Right forelimb (tissue), 1 donor: ENCODE data around the gene NBEA.
"Not testable (repeated sequence)": the region's sequence is repeated elsewhere in the genome, so short reads cannot be mapped to it uniquely, and the experiment has no call there.

Experiments
- DNase-seq: peaks from one replicate; pipeline ENCODE4 v3.0.0-alpha.2; 2018

Gene NBEA

DNA sequence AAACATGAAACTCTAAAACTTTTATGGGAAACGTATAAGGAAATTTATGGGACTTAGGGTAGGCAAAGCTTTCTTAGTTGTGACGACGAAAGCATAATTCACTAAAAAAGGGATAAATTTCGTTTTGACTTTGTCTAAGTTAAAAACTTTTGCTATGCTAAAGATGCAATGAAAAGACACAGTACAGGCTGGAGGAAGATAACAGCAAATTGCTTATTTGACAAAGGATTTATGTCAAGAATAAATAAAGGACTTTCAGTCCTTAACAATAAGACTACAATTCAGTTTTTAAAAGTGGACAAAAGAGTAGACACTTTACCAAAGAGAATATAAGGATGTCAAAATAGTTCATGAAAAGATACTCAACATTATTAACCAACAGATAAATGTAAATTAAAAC lies 150.2 kb downstream of the NBEA start:
- DNase-seq: no peak

DNA sequence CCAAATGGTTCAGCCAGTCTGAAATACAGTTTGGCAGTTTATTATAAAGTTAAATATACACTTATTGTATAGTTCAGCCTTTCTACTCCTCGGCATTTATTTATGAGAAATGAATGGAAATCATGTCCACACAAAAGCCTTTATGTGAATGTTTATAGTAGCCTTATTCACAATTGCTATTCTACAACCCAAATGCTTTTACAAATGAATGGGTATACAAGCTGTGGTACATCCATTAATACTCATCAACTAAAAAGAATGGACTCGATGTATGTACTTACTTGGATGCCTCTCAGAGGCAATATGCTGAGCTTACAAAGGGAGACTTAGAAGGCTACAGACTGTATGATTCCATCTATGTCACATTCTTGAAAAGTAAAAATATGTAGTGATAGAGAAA lies 150.7 kb downstream of the NBEA start:
- no peak for DNase-seq

DNA sequence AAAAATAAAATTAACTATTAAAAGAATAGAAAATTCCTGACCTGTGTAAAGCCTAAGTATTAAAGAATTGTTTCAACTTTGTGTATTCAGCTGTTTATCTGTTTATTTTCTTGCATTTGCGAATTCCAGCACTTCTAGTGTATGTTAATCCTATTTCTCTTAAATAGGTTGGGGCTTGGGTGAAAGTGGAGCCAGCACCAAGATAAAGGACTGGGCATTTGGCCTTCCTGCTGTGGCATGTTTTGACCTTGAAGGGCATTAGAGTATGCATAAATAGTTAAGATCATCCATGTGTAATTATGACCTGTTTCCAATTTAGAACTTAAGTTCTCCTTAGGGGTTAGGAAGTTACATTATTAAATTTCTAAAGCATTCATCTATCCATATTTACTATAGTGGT lies 151.3 kb downstream of the NBEA start:
- DNase-seq: no peak

DNA sequence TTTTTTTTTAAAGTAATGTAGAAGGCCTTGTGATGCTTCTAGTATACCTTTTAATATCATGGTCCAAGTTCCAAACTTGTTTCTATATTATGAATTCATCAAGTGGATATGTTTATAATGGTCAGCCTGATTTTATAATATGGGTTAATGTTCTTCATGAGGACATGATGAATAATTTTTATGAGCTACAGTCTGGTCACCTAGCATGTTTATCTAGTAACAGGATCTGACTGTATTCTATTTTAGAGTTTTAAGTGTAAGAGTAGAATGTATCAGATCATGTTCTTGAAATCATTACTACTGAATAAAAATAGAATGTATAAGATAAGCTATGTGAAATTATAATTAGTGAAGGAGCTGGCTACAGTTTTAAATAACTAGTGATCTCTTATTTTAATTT lies 164.7 kb downstream of the NBEA start:
- not testable (repeated sequence) for DNase-seq

DNA sequence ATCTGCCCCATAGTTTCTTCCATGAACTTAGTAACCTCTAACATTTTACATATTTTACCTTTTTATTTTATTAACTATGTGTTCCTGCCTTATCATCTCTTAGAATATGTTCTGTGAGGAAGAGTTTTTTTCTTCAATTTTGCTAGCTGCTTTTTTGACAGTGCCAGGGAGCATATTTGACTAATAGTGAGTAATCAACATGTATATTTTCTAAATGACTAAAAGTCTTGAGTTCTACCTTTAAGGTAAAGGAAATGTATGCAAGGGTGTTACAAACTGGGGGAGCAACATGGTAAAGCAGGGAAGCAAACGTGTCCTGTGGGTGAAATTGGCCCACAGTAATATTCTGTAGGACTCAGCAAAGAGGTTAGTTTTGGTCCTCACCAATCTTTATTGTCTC lies 165.5 kb downstream of the NBEA start:
- DNase-seq: no peak

DNA sequence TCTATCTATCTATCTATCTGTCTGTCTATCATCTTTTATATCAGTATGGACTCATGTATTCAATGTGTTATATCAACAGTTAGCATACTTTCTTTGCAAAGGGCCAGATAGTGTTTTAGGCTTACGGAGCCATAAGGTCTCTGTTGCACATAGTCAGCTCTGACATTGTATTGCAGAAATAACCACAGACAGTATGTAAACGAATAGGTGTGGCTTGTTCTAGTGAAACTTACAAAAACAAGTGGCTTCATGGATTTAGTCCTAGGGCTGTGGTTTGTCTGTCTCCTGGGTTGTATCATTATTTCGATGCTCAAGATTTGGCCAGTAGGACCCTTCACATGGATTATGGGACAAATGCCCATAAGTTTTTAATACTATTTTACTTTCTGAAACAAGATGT lies 171.5 kb downstream of the NBEA start:
- DNase-seq: not testable (repeated sequence)

DNA sequence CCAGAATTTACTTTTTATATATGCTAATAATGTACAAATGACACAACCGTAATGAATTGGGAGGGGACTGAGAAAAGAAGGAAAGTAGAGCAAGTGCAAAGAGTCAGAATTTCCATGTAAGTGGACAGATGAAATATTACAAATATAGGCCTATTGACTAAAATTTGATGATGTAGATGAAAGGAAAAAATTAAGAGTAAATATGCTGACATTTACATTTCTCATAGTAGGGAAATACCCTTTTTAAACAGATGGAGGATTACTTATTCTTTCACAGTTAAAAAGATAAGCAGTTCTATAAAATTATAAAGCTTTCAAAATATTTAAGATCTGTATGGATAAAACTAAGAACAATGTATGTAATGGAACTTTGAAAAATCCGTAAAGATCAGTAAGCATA lies 185.4 kb downstream of the NBEA start:
- DNase-seq: no peak

DNA sequence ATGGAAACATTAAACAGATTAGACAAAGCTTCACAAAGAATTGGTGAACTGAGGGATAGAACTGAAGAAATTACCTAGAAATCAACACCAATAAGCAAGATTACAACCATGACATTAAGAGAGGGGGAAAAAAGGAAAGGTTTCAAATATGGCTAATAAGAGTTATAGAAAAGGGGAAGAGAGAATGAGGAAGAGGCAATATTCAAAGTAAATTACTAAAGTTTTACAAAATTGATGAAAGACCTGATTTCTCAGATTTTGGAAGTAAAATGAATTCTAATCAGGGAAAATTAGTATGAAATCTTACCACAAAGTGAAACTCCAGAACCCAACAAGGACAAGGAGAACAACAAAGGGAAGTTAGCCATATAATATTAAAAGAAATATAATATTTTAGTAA lies 187.4 kb downstream of the NBEA start:
- no peak for DNase-seq

DNA sequence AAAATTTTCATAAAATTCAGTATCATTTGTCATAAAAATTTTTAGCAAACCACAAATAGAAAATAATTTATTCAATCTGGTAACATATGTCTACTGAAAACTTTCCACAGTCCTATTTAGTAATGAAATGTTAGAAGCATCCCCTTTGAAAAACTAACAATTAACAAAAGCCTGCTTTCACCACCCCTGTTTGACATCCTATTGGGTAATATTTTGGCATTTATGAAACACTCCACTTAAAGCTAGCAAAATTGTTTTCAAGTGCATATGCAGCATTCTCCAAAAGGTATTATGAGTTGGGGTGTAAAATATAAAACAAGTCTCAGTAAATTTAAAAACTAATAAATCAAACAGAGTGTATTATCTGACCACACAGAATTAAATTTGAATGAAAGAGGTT lies 189.4 kb downstream of the NBEA start:
- DNase-seq: no peak

DNA sequence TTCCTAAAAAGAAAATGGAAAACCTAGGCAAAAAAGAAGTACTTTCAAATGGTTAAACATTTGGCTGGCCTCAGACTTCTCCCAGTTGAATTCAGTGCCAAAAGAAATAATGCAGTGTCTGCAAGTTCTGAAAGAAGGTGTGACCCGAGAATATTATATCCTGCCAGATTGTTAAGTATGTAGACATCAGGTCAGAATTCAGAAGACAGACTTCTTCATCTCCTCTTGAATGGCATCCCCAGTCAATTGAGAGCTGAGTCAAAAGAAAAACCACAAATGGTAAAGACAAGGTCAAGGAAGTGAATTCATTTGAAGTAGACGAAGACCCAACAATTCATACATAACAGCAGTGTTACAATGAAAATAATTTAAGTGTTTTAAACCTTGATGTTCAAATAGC lies 194.5 kb downstream of the NBEA start:
- no peak for DNase-seq

DNA sequence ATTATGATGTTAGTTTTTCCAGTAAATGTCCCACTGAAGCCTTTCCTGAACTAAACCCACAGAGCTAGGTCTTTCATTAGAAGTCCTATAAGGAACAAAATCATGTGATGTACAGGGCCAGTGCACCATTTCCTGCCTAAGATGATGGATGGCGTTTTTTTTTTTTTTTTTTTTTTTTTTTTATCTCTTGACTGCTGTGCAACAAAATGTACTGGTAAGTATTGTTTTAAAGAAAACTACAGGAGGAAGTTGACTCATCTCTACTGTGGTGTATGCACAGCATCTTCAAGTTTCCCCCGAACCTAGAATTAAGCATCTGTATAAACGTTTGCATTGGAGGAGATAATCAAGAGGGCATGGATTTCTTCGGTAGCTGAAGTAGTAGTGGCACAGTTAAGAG lies 197.5 kb downstream of the NBEA start:
- DNase-seq: no peak

DNA sequence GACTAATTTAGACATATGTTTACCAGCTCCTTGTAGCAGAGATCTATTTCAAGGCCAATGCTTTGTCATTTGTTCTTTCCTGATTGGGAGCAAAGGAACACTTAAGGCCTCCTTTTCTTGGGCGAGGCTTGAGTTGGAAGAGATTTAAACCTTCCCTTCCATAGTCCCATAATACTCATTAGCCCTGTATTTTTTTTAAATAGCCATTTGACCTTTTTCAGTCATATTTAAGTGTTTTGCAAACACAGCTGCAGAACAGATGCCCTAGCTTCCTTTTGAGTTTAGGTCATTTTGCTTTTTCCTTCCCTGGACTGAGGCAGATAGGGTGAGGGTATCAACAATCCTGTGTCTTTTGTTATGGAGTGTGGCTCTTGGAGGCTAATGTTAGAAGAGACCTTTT lies 198.3 kb downstream of the NBEA start:
- DNase-seq: no peak

DNA sequence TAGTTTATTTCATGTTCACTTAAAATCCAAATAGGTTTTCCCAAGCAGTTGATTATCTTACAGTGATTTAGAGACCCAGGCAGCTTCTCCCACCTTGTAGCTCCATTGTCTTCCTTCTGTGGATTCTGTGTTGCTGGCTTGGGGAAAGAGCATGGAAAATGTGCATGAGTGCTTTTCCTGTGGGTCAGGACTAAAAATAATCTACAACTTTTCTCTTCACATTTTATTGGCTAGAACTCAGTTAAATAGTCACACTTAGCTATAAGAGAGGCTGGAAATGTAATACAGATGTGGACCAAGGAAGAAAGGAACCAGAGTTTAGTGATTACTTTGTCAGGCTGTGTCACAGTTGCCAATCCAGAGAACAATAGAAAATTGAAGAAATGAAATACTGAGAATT lies 198.8 kb downstream of the NBEA start:
- DNase-seq: no peak

DNA sequence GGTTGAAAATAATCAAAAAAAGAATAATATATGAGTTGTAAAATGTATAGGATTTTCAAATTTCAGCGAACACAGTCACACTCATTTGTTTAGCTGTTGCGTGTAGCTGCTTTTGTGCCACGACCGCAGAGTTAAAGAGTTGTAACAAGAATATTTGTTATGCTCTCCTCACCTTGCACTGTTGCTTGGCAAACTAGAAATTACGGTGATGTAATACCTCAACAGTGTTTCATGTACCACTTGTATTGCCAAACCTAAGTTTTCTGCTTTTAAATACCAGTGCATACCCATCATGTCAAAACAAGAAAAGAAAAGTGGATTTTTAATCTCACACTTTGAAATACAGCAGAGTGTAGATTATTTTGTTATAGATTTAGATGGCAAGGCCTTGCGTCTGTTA lies 201.1 kb downstream of the NBEA start:
- DNase-seq: no peak

DNA sequence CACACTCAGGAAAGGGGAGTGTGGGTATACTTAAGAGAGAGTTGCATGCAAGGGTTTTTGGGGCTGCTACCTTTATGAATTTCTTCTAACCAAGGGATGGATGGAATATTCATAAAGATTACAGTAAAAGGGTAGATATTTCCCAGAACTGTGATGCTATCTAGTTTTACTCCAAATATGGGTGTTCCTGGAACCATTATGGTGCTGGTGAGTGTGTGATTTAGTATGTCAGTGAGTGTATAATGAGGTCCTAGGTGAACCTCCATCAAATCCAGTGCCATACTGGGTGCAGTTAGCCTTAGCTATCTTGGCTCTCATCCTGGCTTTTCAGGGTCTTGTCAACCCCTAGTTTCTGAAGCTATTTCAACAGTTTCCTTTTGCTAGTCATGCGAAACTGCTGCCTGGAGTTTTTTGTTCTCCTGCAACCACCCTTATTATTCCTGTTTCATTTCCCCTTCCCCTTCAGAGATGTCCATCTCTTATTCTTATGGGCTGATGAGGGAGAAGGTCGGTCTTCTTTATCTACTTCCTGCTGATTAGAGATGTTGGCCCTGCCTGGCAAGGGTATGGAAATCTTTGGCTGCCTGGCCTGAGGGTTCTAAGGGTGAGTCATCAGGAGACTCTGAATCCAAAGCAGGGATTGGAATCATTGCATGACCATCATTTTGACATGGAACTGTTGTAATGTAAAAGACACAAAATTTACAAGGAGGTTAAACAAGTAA lies 202.3 kb downstream of the NBEA start:
- DNase-seq: no peak

DNA sequence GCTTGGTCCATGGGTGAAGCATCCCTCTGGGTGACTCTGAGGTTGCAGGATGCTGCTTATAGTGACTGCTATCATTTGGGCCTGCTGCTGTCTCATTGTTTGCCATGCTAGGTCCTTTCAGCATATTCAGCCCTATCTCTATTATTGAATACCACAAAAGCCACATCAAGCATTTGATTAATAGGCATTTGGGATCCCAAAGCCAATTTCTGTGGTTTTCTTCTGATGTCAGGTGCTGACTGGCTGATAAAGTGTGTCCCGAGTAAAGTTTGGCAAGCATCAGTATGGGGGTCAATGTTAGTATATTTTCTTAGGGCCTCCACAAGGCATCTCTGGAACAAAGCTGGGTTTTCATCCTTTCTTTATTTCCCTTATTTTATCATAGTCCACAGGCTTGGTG lies 204.6 kb downstream of the NBEA start:
- no peak for DNase-seq

DNA sequence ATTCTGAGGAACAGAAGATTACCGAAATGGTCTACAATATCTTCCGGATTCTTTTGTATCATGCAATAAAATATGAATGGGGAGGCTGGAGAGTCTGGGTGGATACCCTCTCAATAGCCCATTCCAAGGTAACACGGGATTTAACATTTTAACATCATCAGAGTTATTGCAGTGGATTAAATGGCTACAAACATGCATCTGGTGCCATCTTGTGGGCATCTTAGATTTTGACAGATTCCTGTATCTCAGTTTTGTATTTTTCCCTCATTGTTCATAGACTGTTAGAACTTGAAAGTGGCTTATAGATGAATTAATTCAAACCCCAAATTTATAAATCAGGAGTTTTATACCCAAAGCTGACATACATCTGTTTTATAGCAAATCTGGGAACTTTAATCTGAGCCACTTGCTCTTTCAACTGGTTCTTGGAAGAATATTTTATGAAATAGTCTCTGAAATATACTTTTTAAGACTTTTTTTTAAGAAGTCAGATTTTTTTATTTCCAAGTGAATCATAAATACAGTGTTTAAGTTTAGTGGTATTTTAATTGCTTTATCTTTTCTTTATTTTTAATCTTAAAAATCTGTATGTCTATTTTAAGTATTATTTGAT lies 215.2 kb downstream of the NBEA start:
- peak; percentile 54 for DNase-seq

DNA sequence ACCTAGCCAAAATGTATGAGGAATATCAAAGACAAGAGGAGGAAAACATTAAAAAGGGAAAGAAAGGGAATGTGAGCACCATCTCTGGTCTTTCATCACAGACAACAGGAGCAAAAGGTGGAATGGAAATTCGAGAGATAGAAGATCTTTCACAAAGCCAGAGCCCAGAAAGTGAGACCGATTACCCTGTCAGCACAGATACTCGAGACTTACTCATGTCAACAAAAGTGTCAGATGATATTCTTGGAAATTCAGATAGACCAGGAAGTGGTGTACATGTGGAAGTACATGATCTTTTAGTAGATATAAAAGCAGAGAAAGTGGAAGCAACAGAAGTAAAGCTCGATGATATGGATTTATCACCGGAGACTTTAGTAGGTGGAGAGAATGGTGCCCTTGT lies 217.0 kb downstream of the NBEA start:
- no peak for DNase-seq

DNA sequence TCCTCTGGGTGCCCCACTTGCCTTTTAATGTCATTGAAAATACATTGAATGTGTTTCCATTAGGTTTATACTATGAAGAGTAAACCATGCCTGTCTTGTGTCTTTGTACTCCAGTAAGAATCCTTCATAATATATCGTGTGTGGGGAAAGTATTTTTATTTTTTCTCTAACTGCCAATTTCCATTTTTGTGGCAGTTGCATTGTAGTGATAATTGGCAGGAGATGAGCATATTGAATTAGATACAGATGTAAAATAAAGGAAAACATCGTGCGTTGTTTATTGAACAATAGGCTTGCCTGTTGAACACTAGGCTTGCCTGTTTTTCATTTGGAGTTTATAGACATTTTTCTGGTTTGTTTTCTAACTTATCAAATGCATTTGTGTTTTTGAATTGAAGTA lies 218.8 kb downstream of the NBEA start:
- no peak for DNase-seq

DNA sequence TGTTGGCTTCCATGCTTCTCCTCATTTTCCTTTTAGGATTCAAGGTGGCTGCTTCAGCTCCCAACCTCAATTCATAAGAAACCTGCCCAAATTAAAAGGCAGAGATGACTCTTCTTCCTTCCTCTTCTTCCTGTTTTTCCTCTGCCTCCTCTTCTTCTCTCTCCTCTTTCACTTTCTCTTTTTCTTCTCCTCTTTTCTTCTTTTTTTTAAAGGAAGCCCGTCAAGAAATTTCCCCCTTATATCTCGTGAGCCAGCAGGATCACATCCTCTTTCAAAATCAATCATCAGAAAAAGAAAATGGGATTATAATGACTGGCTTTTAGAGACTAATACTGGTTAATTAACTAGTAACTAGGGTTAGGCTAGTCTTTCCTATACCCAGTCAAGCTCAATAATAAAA lies 220.3 kb downstream of the NBEA start:
- no peak for DNase-seq

DNA sequence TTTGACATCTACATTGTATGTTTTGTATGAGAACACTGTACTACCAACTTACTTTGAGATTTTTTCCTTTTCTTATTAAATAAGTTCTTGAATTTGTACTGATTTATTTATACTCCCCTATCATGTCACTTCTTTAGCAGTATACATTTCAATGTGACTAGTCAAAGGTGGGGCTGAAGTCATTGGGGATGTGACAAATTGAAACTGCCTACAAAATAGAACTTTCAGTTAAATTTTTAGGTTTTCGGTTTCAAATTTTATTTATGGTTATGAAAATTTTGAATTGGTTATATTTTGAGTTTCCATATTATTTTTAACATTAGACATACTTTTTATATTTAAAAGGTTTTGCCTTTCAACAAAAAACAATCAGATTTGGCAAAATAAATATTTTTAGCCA lies 221.6 kb downstream of the NBEA start:
- DNase-seq: no peak

DNA sequence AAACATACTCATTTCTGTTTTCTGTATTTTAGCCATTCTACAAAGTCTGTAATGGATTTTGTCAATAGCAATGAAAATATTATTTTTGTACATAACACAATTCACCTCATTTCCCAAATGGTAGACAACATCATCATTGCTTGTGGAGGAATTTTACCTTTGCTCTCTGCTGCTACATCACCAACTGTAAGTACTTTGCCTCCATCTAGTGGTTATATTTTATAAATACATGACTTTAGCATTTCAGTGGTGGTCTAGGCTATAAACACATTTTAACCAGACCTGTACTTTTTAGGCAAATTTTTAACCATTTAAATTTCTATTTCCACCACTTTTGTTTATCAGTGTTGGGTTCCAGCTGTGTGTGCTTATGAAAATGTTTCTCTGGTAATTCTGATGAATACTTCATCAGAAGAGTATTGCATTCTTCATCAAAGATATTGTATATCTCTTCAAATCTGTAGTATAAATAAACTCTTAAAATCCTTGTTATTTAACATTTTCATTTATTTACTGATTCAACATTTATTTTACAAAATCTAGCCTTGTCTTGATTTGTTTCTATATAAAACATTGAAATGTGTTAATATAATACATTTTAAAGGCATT lies 222.4 kb downstream of the NBEA start:
- no peak for DNase-seq

DNA sequence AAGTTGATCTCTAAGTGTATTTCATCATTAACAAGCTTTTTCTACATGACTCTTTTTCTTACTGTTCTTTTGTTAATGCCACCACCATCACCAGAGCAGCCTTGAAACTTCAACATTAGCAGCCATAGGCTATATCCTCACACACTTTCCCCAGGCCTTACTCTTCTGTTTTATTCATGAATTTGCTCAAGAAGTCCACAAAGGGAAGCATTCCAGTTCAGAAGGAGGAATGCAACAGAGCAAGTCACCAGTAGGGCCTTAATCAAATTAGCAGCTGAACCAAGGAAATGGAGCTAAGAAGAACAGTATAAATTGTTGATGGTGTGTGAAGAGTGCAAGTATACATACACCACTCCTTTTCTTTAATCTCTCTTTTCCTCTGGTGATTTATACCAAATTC lies 223.1 kb downstream of the NBEA start:
- no peak for DNase-seq

DNA sequence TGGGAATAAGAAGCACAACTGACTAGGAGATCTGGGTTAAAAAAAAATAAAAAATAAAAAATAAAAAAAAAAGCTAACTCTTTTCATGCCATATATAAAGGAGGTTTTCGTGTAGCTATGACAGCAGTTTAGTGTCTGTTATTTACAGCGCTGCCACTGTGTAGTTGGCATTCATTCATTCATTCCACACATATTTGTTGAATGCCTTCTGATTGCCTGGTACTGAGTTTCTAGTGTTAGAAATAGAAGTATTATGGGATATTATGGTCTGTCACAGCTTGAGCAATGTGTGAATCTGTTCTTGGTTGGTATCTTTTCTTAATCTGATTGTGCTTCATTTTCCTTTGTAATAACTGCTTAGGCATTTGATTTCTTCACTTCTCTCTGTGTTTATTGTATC lies 237.4 kb downstream of the NBEA start:
- DNase-seq: no peak
